Astrocyte (in vitro differentiated cells and primary cell): ENCODE data around the gene EPHB1.

ENCODE experiments used
- CTCF ChIP-seq: IDR thresholded peaks from 2 replicates; pipeline ENCODE4 v1.5.1; 2011; ENCODE audit warnings: low read depth, mild to moderate bottlenecking, inconsistent platforms, low read length, moderate library complexity; ENCODE audit not compliant: insufficient read depth
- EZH2 ChIP-seq: IDR thresholded peaks from 2 replicates; pipeline ENCODE4 v1.6.1; 2012; ENCODE audit warnings: mild to moderate bottlenecking, low read length, inconsistent platforms; ENCODE audit not compliant: insufficient read depth

GRCh38 chr3:134908271-134908670 is 113.2 kb downstream of the EPHB1 start:
- TF ChIP-seq CTCF (no peak), EZH2 (no peak)
